ENCODE results near the gene NHLH1. TPM values are rescaled to one million over a fixed set of nuclear protein-coding genes. Genes with fewer than 3 reads are reported as not detected.

Gene NHLH1
- polyA plus RNA-seq, 3 donors: 1.0 TPM; not detected in 2

GRCh38 chr1:160416369-160416768 is 49.5 kb downstream of the NHLH1 start:
- H3K4me1 ChIP-seq (ENCODE audit: control insufficient read depth in 1 of 2, insufficient read depth in 2 of 2, low read length in 2 of 2): no peaks in the 10 kb centered on the region
- no peak overlapping the region for H3K4me2 ChIP-seq (replicated peaks; ENCODE audit: extremely low read depth, low read length, poor library complexity, severe bottlenecking)
- Mint-ChIP-seq H3K4me1 (no peaks in the 10 kb centered on the region), H3K9me3 (no peaks in the 10 kb centered on the region), H3K36me3 (no peaks in the 10 kb centered on the region), H3K27ac (no peak overlapping the region), H3K4me3 (no peak overlapping the region), H3K27me3 (ENCODE audit: low read depth in 3 of 3) (peaks cover 0 to 3% (median 3%) of the 10 kb centered on the region in 3 donors)
- no peak overlapping the region for H2AFZ ChIP-seq (ENCODE audit: insufficient read depth, low read depth, low read length, poor library complexity, severe bottlenecking)
- no peaks in the 10 kb centered on the region for H4K20me1 ChIP-seq (ENCODE audit: insufficient read depth, low read length)
- H3K9ac ChIP-seq (ENCODE audit: insufficient read depth, low read length, poor library complexity, severe bottlenecking): no peak overlapping the region
- intact Hi-C loops (cut with micrococcal nuclease): no loop called here
- WGBS (ENCODE audit: insufficient coverage): 87% methylated on average over 4 of the region's 4 CpGs
- no peak for DNase-seq
- no peaks in the 10 kb centered on the region for H3K27me3 ChIP-seq (ENCODE audit: control insufficient read depth in 2 of 2, insufficient read depth in 2 of 2, low read length in 2 of 2)
- no peaks in the 10 kb centered on the region for H3K9me3 ChIP-seq (replicated peaks in 1 of 2; ENCODE audit: control insufficient read depth in 1 of 2, insufficient read depth in 1 of 2, low read length in 2 of 2)
- H3K79me2 ChIP-seq (ENCODE audit: insufficient read depth, low read length): no peaks in the 10 kb centered on the region
- H3K27ac ChIP-seq (ENCODE audit: low read depth in 1 of 2, low read length in 2 of 2): no peak overlapping the region
- no peak for TF ChIP-seq CTCF (IDR thresholded peaks at IDR 0.05)
- no peak overlapping the region for H3K4me3 ChIP-seq (replicated peaks in 1 of 3; ENCODE audit: low read depth in 2 of 3, low read length in 3 of 3)
- no peaks in the 10 kb centered on the region for H3K36me3 ChIP-seq (replicated peaks in 1 of 2; ENCODE audit: control insufficient read depth in 1 of 2, insufficient read depth in 2 of 2, low read length in 2 of 2)

- 94% methylated on average over 5 of the region's 6 CpGs for WGBS (ENCODE audit: insufficient coverage)
- H3K27ac Mint-ChIP-seq: no peak overlapping the region
- H3K9ac ChIP-seq (ENCODE audit: insufficient read depth, low read length, poor library complexity, severe bottlenecking): no peak overlapping the region
These were observed 51.6 kb downstream of the NHLH1 start for GRCh38 chr1:160418483-160418882.

More at GRCh38 chr1:160418483-160418882, 51.6 kb downstream of the NHLH1 start:
- Histone ChIP-seq H3K4me2 (replicated peaks; ENCODE audit: extremely low read depth, low read length, poor library complexity, severe bottlenecking) (no peak overlapping the region), H3K27me3 (ENCODE audit: control insufficient read depth in 2 of 2, insufficient read depth in 2 of 2, low read length in 2 of 2) (no peaks in the 10 kb centered on the region), H2AFZ (ENCODE audit: insufficient read depth, low read depth, low read length, poor library complexity, severe bottlenecking) (no peak overlapping the region), H3K27ac (ENCODE audit: low read depth in 1 of 2, low read length in 2 of 2) (no peak overlapping the region), H4K20me1 (ENCODE audit: insufficient read depth, low read length) (no peaks in the 10 kb centered on the region), H3K4me3 (replicated peaks in 1 of 3; ENCODE audit: low read depth in 2 of 3, low read length in 3 of 3) (no peak overlapping the region), H3K9me3 (replicated peaks in 1 of 2; ENCODE audit: control insufficient read depth in 1 of 2, insufficient read depth in 1 of 2, low read length in 2 of 2) (no peaks in the 10 kb centered on the region), H3K36me3 (replicated peaks in 1 of 2; ENCODE audit: control insufficient read depth in 1 of 2, insufficient read depth in 2 of 2, low read length in 2 of 2) (no peaks in the 10 kb centered on the region), H3K79me2 (ENCODE audit: insufficient read depth, low read length) (no peaks in the 10 kb centered on the region), H3K4me1 (ENCODE audit: control insufficient read depth in 1 of 2, insufficient read depth in 2 of 2, low read length in 2 of 2) (no peaks in the 10 kb centered on the region)
- intact Hi-C loops (cut with micrococcal nuclease): no loop called here
- Mint-ChIP-seq H3K9me3 (no peaks in the 10 kb centered on the region), H3K27me3 (ENCODE audit: low read depth in 3 of 3) (peaks cover 0 to 3% (median 2%) of the 10 kb centered on the region in 3 donors), H3K36me3 (no peaks in the 10 kb centered on the region), H3K4me3 (no peak overlapping the region), H3K4me1 (peaks cover 3% of the 10 kb centered on the region)
- TF ChIP-seq CTCF (IDR thresholded peaks at IDR 0.05): no peak
- DNase-seq: no peak

Measured in CD14-positive monocyte (primary cell).